Lower leg skin (tissue), 3 donors: Measurements from ENCODE around the gene NFIA.

Experiments
- CTCF ChIP-seq, 3 donors: fragments of 450-650 bp; IDR thresholded peaks; one replicate each; pipeline ENCODE4 v1.5.1; 2016; ENCODE audit warnings: antibody characterized with exemption in 3 of 3, mild to moderate bottlenecking in 3 of 3, moderate library complexity in 2 of 3
- POLR2A ChIP-seq, 2 donors: fragments of 450-650 bp; IDR thresholded peaks; one replicate each; pipeline ENCODE4 v1.6.1; 2016 to 2017; ENCODE audit warnings: antibody characterized with exemption in 2 of 2, mild to moderate bottlenecking in 1 of 2, moderate library complexity in 1 of 2

- TF ChIP-seq CTCF (IDR thresholded peaks at IDR 0.05) (no peak), POLR2A (IDR thresholded peaks at IDR 0.05) (no peak)
Measured at GRCh38 chr1:61143821-61144424, 61.6 kb downstream of the NFIA start.
